ENCODE results near the gene CNTN5. TPM values are rescaled to one million over a fixed set of nuclear protein-coding genes. Genes with fewer than 3 reads are reported as not detected.

CNTN5 gene
- total RNA-seq, 2 donors from 2014 or later: 0.78 TPM; not detected in 1

GRCh38 chr11:100141201-100141600 lies 1120.5 kb downstream of the CNTN5 start:
- no peaks in the 10 kb centered on the region for H3K36me3 ChIP-seq (replicated peaks in 1 of 2; ENCODE audit: insufficient read depth in 1 of 2, low read depth in 2 of 2)
- ATAC-seq: no peak
- H3K27me3 ChIP-seq: no peaks in the 10 kb centered on the region
- no peak overlapping the region for H3K4me3 ChIP-seq
- H3K9me3 ChIP-seq: no peaks in the 10 kb centered on the region
- intact Hi-C loops (cut with DNase I): no loop called here
- TF ChIP-seq POLR2A (IDR thresholded peaks at IDR 0.05) (no peak), CTCF (IDR thresholded peaks at IDR 0.05) (no peak)
- WGBS, 2 donors: 59 to 62% methylated on average over 3 of the region's 3 CpGs
- H3K4me1 ChIP-seq: no peaks in the 10 kb centered on the region
- H3K27ac ChIP-seq: no peak overlapping the region
- DNase-seq: no peak

- ATAC-seq: no peak
Measured at GRCh38 chr11:100151944-100152343, 1131.2 kb downstream of the CNTN5 start.

GRCh38 chr11:100152766-100153165 lies 1132.0 kb downstream of the CNTN5 start:
- no peaks in the 10 kb centered on the region for H3K4me1 ChIP-seq
- no peaks in the 10 kb centered on the region for H3K9me3 ChIP-seq
- ATAC-seq: no peak
- no peak overlapping the region for H3K27ac ChIP-seq
- DNase-seq: no peak
- no peak overlapping the region for H3K4me3 ChIP-seq
- no peaks in the 10 kb centered on the region for H3K36me3 ChIP-seq (replicated peaks in 1 of 2; ENCODE audit: insufficient read depth in 1 of 2, low read depth in 2 of 2)
- H3K27me3 ChIP-seq: no peaks in the 10 kb centered on the region
- intact Hi-C loops (cut with DNase I): no loop called here
- no peak for TF ChIP-seq POLR2A (IDR thresholded peaks at IDR 0.05)

More at GRCh38 chr11:100151944-100152343, 1131.2 kb downstream of the CNTN5 start:
- no peaks in the 10 kb centered on the region for H3K4me1 ChIP-seq
- no peaks in the 10 kb centered on the region for H3K27me3 ChIP-seq
- intact Hi-C loops (cut with DNase I): no loop called here
- 48 to 50% methylated on average over 6 of the region's 6 CpGs for WGBS, 2 donors
- H3K27ac ChIP-seq: no peak overlapping the region
- no peaks in the 10 kb centered on the region for H3K9me3 ChIP-seq
- DNase-seq: peak in 1 of 4 donors; percentile 10
- H3K4me3 ChIP-seq: no peak overlapping the region
- H3K36me3 ChIP-seq (replicated peaks in 1 of 2; ENCODE audit: insufficient read depth in 1 of 2, low read depth in 2 of 2): no peaks in the 10 kb centered on the region
- TF ChIP-seq CTCF (IDR thresholded peaks at IDR 0.05) (no peak), POLR2A (IDR thresholded peaks at IDR 0.05) (no peak)

GRCh38 chr11:100163471-100163870 lies 1142.7 kb downstream of the CNTN5 start:
- no peaks in the 10 kb centered on the region for H3K4me1 ChIP-seq
- no peak for DNase-seq
- H3K4me3 ChIP-seq: no peak overlapping the region
- no peak for ATAC-seq
- H3K9me3 ChIP-seq: no peaks in the 10 kb centered on the region
- no peaks in the 10 kb centered on the region for H3K36me3 ChIP-seq (replicated peaks in 1 of 2; ENCODE audit: insufficient read depth in 1 of 2, low read depth in 2 of 2)
- no peak for TF ChIP-seq CTCF (IDR thresholded peaks at IDR 0.05)
- TF ChIP-seq POLR2A (IDR thresholded peaks at IDR 0.05): no peak
- no peak overlapping the region for H3K27ac ChIP-seq
- no peaks in the 10 kb centered on the region for H3K27me3 ChIP-seq
- intact Hi-C loops (cut with DNase I): no loop called here

- 31 to 53% methylated on average over 3 of the region's 3 CpGs for WGBS, 2 donors
- H3K27ac ChIP-seq: no peak overlapping the region
- DNase-seq: no peak
- intact Hi-C loops (cut with DNase I): no loop called here
- no peaks in the 10 kb centered on the region for H3K4me1 ChIP-seq
- H3K36me3 ChIP-seq (replicated peaks in 1 of 2; ENCODE audit: insufficient read depth in 1 of 2, low read depth in 2 of 2): no peaks in the 10 kb centered on the region
- ATAC-seq: no peak
- no peaks in the 10 kb centered on the region for H3K9me3 ChIP-seq
- H3K4me3 ChIP-seq: no peak overlapping the region
- TF ChIP-seq POLR2A (IDR thresholded peaks at IDR 0.05) (no peak), CTCF (IDR thresholded peaks at IDR 0.05) (no peak)
- no peaks in the 10 kb centered on the region for H3K27me3 ChIP-seq
Measured at GRCh38 chr11:100174881-100175280, 1154.1 kb downstream of the CNTN5 start.
